DMS53 (cell line): ENCODE measurements around the gene NTM.

ENCODE experiments used
- DNase-seq: peaks from one replicate; lab custom pipeline; 2025; lab: John Stamatoyannopoulos, UW

The NTM gene

DNA sequence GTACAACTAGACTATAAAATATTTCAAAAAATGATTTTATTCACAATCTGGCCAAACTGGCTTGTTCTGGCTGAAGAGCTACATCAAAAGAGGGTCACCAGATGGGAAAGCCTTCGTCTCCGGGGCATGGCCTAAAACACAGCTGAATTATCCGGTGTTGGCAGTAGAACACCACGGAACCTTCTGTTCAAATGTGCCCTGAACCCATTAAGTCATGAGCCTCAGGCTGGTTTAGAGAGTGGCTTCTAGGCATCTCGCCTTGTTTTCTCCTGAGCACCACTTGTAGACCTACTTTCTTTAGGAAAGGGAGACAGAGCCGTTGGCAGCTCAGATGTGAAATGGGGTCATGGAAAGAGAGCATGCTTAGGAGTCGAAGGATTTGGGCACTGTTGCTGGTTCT, 890.2 kb downstream of the NTM start:
- DNase-seq = no peak

DNA sequence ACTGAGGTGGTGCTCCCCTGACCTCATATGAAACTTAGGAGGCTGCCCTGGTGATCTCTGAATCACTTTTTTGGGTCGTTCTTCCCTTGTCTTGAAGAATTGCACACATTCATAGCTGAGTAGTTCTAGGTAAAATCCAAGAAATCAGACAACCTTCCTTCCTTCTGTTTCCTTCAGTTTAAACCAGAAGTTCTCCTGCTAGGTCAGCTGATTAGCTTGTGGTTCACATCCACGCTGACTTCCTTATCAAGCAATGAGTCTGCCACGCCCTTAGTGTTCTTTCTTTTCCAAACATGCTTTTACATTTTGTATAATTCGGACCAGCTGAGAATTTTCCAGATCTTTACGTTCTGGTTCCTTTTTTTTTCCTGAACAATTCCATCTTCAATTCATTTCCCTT, 892.8 kb downstream of the NTM start:
- DNase-seq = no peak

GRCh38 chr11:132263875-132264274, 893.5 kb downstream of the NTM start:
- no peak for DNase-seq

DNA sequence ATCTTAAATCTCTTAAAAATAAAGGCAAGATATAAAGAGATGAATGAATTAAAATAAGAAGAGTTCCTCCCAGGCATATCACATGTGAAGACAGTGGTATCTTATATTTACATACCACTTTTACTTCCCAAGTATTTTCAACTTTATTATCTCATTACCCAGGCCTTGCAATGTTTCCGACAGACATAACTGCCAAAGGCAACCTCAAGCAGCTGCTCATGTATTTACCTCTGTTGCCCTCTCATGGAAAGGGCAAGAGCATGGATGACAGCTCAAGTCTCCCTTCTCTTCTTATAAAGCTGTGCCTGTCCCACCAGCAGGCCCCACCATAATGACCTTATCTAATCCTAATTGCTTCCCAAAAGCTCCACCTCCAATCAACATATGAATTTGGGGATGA, 894.2 kb downstream of the NTM start:
- no peak for DNase-seq

- DNase-seq = peak; percentile 68
These were observed 908.6 kb downstream of the NTM start for GRCh38 chr11:132278801-132279574.

GRCh38 chr11:132284048-132284447, 913.6 kb downstream of the NTM start:
- no peak for DNase-seq

GRCh38 chr11:132284611-132285010, 914.2 kb downstream of the NTM start:
- no peak for DNase-seq

GRCh38 chr11:132285631-132286030, 915.2 kb downstream of the NTM start:
- no peak for DNase-seq

DNA sequence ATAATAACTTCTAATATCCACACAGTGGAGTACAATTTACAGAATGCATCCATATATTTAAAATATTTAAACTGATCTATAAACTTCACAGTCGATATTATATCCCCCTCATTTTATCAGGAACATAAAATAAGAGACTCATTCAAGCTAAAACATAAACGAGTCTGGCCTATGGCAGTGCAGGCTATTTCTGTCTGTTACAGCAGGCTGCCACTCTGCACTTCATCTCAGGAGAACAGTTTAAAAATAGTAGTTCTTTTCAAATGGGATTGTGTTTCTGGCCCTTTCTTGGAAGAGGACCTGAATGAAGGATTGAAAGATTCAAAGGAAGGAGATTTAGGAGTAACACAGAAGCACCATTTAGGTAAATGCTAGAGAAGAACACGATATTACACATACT, 915.7 kb downstream of the NTM start:
- DNase-seq = no peak

- DNase-seq = no peak
These were observed 917.6 kb downstream of the NTM start for GRCh38 chr11:132288036-132288435.

DNA sequence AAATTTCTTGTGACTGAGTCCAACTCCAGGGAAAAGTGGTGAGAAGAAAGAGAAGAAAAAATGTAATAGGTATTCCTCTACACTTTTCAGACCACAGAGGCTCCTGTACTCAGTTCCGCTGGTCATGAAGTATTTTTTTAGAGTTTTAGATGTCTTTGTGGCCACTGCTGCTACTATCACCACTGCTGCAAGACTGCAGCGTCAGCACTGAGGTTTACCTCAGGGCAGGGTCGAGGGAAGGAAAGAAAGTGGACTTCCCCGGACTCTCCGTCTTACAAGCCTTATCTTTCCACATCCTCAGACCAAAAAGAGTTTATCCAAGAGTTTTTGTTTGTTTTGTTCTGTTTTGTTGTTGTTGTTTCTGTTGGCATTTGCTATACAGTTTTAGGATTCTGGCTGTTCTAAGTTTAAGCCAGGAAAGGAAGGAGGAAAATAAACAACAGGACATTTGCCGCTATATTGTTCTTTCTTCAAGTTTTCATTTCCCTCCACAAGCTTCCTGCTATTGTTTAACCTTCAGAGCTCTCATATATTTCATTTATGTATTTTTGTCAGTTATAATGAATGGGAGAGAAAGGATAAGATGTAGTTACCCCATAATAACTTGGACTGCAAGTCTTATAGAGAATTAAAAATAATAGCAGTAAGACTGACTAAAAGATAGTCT, 919.3 kb downstream of the NTM start:
- DNase-seq = no peak

DNA sequence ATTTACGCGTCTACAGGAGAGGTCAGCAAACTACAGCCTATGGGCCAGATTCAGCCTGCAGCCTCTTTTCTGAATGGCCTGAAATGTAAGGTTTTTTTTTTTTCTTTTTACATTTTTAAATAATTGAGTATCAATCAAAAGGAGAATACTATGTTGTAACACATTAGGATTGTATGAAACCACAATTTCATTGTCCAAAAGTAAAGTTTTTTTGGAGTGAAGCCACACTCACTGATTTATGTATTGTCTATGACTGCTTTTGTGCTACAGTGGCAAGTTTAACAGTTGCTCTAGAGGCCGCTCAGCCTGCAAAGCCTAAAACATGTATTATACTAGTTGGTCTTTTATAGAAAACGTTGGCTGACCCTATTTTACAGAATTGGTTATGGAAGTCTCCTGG, 923.2 kb downstream of the NTM start:
- no peak for DNase-seq

- no peak for DNase-seq
These were observed 926.7 kb downstream of the NTM start for GRCh38 chr11:132296946-132297610.

DNA sequence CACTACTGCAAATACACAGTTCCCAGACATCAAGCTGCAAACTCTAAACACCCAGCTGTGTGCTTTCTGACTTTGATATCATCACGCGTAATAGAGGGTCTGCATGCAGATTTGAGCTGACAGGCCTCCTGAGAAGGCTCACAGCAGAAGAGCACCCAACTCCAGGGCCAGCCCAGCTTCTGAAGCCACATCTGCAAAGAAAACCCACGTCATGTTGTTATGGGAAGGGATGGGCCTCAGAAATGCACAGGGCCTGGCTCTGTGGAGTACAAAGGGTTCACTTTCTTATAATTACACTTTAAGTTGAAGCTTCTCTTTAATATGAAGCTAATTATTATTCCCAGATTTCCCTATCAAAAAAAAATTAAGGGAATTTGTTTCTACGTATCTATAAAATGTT, 927.9 kb downstream of the NTM start:
- DNase-seq = no peak

- DNase-seq = peak; percentile 58
These were observed 929.9 kb downstream of the NTM start for GRCh38 chr11:132300283-132300682.

GRCh38 chr11:132301465-132301864, 931.0 kb downstream of the NTM start:
- DNase-seq = no peak

- no peak for DNase-seq
These were observed 931.5 kb downstream of the NTM start for GRCh38 chr11:132301900-132302299.

- no peak for DNase-seq
These were observed 937.0 kb downstream of the NTM start for GRCh38 chr11:132307309-132308020.

DNA sequence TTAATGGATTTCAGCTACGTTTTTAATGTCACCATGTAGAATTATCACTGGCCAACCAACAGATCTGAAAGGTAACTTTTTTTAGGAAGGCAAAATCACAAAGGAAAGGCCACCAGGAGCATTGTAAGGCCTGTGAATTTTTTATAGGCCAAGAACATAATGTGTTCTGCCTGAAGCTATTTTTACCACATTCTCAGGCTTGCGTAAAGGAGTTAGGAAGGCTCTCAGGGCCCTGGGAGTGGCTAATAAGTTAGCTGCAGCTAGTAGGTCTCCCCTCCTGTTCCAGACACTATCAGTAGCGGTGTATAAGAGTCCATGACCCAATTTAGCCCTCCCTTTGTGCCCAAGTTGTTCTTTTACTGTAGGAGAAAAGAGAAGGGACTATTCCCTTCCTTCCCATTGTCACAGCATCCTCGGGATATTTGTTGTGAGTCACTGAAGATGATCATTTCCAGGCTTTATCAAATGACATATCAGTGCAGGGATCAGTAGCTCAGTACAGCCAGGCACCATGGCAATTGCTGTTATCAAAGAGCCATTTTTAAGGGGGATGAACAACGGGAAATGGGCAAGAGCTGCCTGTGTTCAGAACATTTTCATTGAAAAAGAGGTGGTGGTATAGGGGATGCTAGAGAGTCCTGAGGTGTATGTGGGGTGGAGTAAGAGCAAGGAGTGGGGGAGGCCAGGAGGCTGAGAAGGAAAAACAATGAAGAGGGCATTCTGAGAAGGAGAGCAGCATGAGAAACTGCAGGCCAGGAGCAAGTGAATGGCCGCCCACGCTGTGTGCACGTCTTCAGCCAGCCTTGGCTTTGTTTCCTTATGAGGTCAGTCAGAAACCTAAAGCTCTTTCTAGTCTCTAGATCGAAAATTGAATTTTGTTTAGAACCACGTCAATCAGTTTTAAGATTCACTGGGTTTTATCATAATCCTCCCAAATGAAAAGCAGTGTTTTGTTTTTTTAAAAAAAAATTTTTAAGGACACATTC, 940.3 kb downstream of the NTM start:
- no peak for DNase-seq

DNA sequence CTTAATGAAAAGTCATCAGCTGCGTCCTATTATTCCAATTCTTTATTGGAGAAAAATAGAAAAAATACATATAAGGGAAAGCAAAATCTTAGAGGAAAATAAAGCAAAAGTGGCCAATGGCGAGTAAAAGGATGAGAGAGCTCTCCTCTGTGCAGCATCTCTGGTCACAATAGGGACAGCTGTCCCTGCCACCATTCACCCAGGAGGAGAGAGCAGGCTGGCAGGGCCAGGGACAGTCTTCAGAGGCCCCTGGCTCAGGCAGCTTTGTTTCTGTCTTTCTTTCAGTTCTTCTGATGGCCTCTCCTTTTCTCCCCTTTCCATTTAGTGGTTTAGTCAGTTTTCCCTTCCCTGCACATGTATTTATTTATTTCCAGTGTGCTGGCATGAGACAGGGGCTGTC, 941.3 kb downstream of the NTM start:
- no peak for DNase-seq

GRCh38 chr11:132312161-132312560, 941.7 kb downstream of the NTM start:
- DNase-seq = peak; percentile 36
